Endothelial cell of umbilical vein (primary cell): Measurements from ENCODE around the gene DCHS2. TPM values are rescaled to one million over a fixed set of nuclear protein-coding genes. Genes with fewer than 3 reads are reported as not detected.

Experiments
- BruUV-seq: library from RNA; stranded (reverse); fragments of 400-500 nt; replicated peaks from 2 replicates; lab custom pipeline; 2021; lab: Mats Ljungman, UMichigan
- CTCF ChIA-PET: fragments of 300-600, 350-600 bp; sonication (Branson Sonifier 250); formaldehyde crosslinking; loops from one replicate; lab custom pipeline; 2021; ENCODE audit warnings: antibody characterized with exemption, inconsistent platforms; lab: Charles Lee
- POLR2A ChIA-PET: fragments of 300-600, 350-600 bp; sonication (Branson Sonifier 250); formaldehyde crosslinking; loops from one replicate; lab custom pipeline; 2021; ENCODE audit warnings: antibody characterized with exemption, inconsistent platforms; lab: Charles Lee
- DNase-seq: peaks from one replicate; pipeline ENCODE4 v3.0.0-alpha.2; 2011; ENCODE audit warnings: low read depth, low spot score
- FAIRE-seq: peaks from 2 replicates; lab custom pipeline; 2011; peaks lifted over from hg19 to GRCh38; lab: Jason Lieb, UNC
- H2AFZ ChIP-seq: 2 replicates; pipeline ENCODE4 v1.6.0; 2012; ENCODE audit warnings: low read depth, low read length, control low read depth, inconsistent platforms
- H3K27ac ChIP-seq: 2 replicates; pipeline ENCODE4 v1.5.1; 2011; ENCODE audit warnings: low read depth, mild to moderate bottlenecking, control low read depth, low read length, moderate library complexity; ENCODE audit not compliant: insufficient read depth
- H3K27me3 ChIP-seq, 2 experiments: 2 replicates each; pipeline versions ENCODE4 v1.6.0 to v1.6.1; 2011; ENCODE audit warnings: low read length in 2 of 2, mixed read lengths in 1 of 2; ENCODE audit not compliant: control insufficient read depth in 2 of 2, insufficient read depth in 2 of 2
- H3K36me3 ChIP-seq, 2 experiments: 2 replicates in 1 of 2; 3 replicates in 1 of 2; pipeline ENCODE4 v1.5.1; 2011; ENCODE audit warnings: low read length in 2 of 2, mild to moderate bottlenecking in 1 of 2, moderate library complexity in 1 of 2; ENCODE audit not compliant: control insufficient read depth in 2 of 2, insufficient read depth in 2 of 2; ENCODE audit errors: extremely low read depth in 1 of 2
- H3K4me1 ChIP-seq: 3 replicates; pipeline ENCODE4 v1.5.1; 2011; ENCODE audit warnings: mild to moderate bottlenecking, low read length; ENCODE audit not compliant: control insufficient read depth, insufficient read depth; ENCODE audit errors: extremely low read depth
- H3K4me2 ChIP-seq: 2 replicates; pipeline ENCODE4 v1.6.1; 2011; ENCODE audit warnings: low read length, control low read depth, mixed read lengths; ENCODE audit not compliant: insufficient read depth
- H3K4me3 ChIP-seq, 3 experiments: fragments of 200-600 bp in 1 of 3; sonication (generic), shearing (Covaris generic) in 1 of 3; replicated peaks in 1 of 3; 2 replicates each; pipeline ENCODE4 v1.5.1; 2011 to 2016; ENCODE audit warnings: control low read depth in 3 of 3, low read length in 3 of 3, mild to moderate bottlenecking in 2 of 3, inconsistent platforms in 1 of 3, low read depth in 1 of 3, moderate library complexity in 1 of 3; ENCODE audit not compliant: insufficient read depth in 1 of 3
- H3K79me2 ChIP-seq: 2 replicates; pipeline ENCODE4 v1.6.0; 2012; ENCODE audit warnings: low read length, inconsistent platforms; ENCODE audit not compliant: control insufficient read depth, insufficient read depth
- H3K9ac ChIP-seq: replicated peaks from 2 replicates; pipeline ENCODE3; 2011; ENCODE audit warnings: low read length, control low read depth; ENCODE audit not compliant: insufficient read depth; ENCODE audit errors: extremely low read depth
- H3K9me1 ChIP-seq: replicated peaks from 3 replicates; pipeline ENCODE4 v1.6.0; 2011; ENCODE audit warnings: mild to moderate bottlenecking, low read length; ENCODE audit not compliant: control insufficient read depth, insufficient read depth; ENCODE audit errors: extremely low read depth
- H3K9me3 ChIP-seq: replicated peaks from 2 replicates; pipeline ENCODE4 v1.5.1; 2012; ENCODE audit warnings: low read length, inconsistent platforms; ENCODE audit not compliant: control insufficient read depth, insufficient read depth
- H4K20me1 ChIP-seq: replicated peaks from 2 replicates; pipeline ENCODE3; 2011; ENCODE audit warnings: mild to moderate bottlenecking, low read length; ENCODE audit not compliant: control insufficient read depth, insufficient read depth; ENCODE audit errors: extremely low read depth
- EZH2 ChIP-seq: IDR thresholded peaks from 2 replicates; pipeline ENCODE4 v1.6.1; 2012; ENCODE audit warnings: borderline replicate concordance, low read depth, mild to moderate bottlenecking, moderate library complexity, low read length, inconsistent platforms; ENCODE audit not compliant: severe bottlenecking
- FOS ChIP-seq: IDR thresholded peaks from 2 replicates; pipeline ENCODE4 v1.6.1; 2011; ENCODE audit warnings: mild to moderate bottlenecking, low read length, moderate library complexity, borderline replicate concordance; ENCODE audit not compliant: insufficient read depth
- GATA2 ChIP-seq: IDR thresholded peaks from 2 replicates; pipeline ENCODE4 v1.7.0; 2011; ENCODE audit warnings: low read depth, mild to moderate bottlenecking, moderate library complexity, mixed read lengths, low read length; ENCODE audit not compliant: insufficient read length, insufficient read depth
- JUN ChIP-seq: IDR thresholded peaks from 2 replicates; pipeline ENCODE4 v1.6.1; 2011; ENCODE audit warnings: borderline replicate concordance, low read depth; ENCODE audit not compliant: insufficient read length, insufficient read depth
- MYC ChIP-seq: IDR thresholded peaks from one replicate; pipeline ENCODE4 v1.6.1; 2011; ENCODE audit warnings: mild to moderate bottlenecking, low read depth, low read length
- POLR2A ChIP-seq: IDR thresholded peaks from 2 replicates; pipeline ENCODE4 v1.6.1; 2012; ENCODE audit warnings: low read depth, mild to moderate bottlenecking, control low read depth, low read length
- POLR2AphosphoS5 ChIP-seq: IDR thresholded peaks from 2 replicates; pipeline ENCODE4 v1.6.1; 2012; ENCODE audit warnings: low read depth, mild to moderate bottlenecking, control low read depth, low read length, moderate library complexity; ENCODE audit not compliant: insufficient read depth
- dilution Hi-C: fragments of 300-500 bp; cut with MboI; formaldehyde crosslinking; loops from one replicate; pipeline ENCODE4 v1.15.0; 2019; ENCODE audit warnings: low sequenced_read_pairs; ENCODE audit not compliant: extremely low pct_ligation_motif_present
- intact Hi-C: fragments of 100-400 bp; cut with micrococcal nuclease; formaldehyde crosslinking; loops from one replicate; pipeline ENCODE4 v1.10.0; 2022
- polyA plus RNA-seq, 4 experiments: library from polyadenylated mRNA; depleted of rRNA in 3 of 4; stranded (reverse) in 3 of 4; unstranded in 1 of 4; fragments of >200 nt; gene quantifications; 2 replicates each; pipeline versions ENCODE4 v1.2.1 to v1.2.3, GENCODE V29; 2011 to 2012; ENCODE audit warnings: missing spikeins in 1 of 4
- total RNA-seq: library from RNA; stranded (reverse); gene quantifications from 2 replicates; pipeline ENCODE4 v1.2.3, GENCODE V29; 2021
- TF ChIP-seq, protein P1 (sequence below): IDR thresholded peaks from 2 replicates; pipeline ENCODE4 v1.6.1; 2011; ENCODE audit not compliant: insufficient read depth, insufficient read length
- TF ChIP-seq, protein P2 (sequence below), 2 donors: IDR thresholded peaks; 1 replicate in 1 of 2; 2 replicates in 1 of 2; pipeline ENCODE4 v1.5.1; 2011; ENCODE audit warnings: low read length in 2 of 2, mild to moderate bottlenecking in 2 of 2, moderate library complexity in 2 of 2, control low read depth in 1 of 2, inconsistent platforms in 1 of 2, low read depth in 1 of 2; ENCODE audit not compliant: insufficient read depth in 1 of 2; ENCODE audit errors: extremely low read depth in 1 of 2

Gene DCHS2
- total and polyA plus RNA-seq, 2 donors (not counting 3 experiments of a cell fraction or from before 2014, with no cell fraction given): not detected

DNA sequence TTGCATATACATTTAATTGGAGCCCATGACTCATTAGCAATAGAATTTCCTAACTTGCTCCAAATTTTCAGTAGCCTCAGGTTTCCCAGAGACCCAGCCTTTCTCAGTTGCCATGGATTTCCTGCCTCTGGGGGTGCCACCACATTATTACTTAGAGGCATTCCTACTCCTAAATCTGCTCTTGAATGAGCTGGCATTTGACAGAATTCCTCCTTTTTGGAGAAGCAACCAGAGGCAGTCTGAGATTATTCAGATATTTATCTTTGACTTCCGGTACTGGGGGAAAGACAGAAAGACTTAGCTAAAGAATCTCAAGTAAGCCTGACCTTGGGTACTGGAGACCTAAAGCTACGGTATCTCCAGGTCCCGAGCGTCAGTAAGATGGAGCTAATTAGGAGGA is 76.3 kb downstream of the DCHS2 start:
- TF ChIP-seq JUN (no peak), MYC (no peak), EZH2 (no peak), GATA2 (no peak), POLR2AphosphoS5 (no peak), POLR2A (no peak), FOS (no peak)
- TF ChIP-seq, protein P1, sequence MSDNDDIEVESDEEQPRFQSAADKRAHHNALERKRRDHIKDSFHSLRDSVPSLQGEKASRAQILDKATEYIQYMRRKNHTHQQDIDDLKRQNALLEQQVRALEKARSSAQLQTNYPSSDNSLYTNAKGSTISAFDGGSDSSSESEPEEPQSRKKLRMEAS: no peak
- TF ChIP-seq, protein P2, sequence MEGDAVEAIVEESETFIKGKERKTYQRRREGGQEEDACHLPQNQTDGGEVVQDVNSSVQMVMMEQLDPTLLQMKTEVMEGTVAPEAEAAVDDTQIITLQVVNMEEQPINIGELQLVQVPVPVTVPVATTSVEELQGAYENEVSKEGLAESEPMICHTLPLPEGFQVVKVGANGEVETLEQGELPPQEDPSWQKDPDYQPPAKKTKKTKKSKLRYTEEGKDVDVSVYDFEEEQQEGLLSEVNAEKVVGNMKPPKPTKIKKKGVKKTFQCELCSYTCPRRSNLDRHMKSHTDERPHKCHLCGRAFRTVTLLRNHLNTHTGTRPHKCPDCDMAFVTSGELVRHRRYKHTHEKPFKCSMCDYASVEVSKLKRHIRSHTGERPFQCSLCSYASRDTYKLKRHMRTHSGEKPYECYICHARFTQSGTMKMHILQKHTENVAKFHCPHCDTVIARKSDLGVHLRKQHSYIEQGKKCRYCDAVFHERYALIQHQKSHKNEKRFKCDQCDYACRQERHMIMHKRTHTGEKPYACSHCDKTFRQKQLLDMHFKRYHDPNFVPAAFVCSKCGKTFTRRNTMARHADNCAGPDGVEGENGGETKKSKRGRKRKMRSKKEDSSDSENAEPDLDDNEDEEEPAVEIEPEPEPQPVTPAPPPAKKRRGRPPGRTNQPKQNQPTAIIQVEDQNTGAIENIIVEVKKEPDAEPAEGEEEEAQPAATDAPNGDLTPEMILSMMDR (IDR thresholded peaks at IDR 0.05; ENCODE audit: extremely low read depth in 1 of 2, insufficient read depth in 1 of 2, low read depth in 1 of 2, low read length in 2 of 2): no peak
- ChIA-PET POLR2A (no interaction called here), CTCF (no interaction called here)
- dilution Hi-C loops (no loop called here), intact Hi-C loops (no loop called here)
- Histone ChIP-seq H3K27me3 (no peaks in the 10 kb centered on the region), H3K9ac (no peak overlapping the region), H3K4me2 (no peak overlapping the region), H3K4me3 (no peak overlapping the region), H3K36me3 (no peaks in the 10 kb centered on the region), H2AFZ (no peak overlapping the region), H3K9me1 (no peaks in the 10 kb centered on the region), H3K27ac (no peak overlapping the region), H3K79me2 (no peaks in the 10 kb centered on the region), H3K9me3 (no peaks in the 10 kb centered on the region), H3K4me1 (no peaks in the 10 kb centered on the region), H4K20me1 (no peaks in the 10 kb centered on the region)
- FAIRE-seq (no peak), DNase-seq (no peak)
- no TSS peak for BruUV-seq
